GM12873 (cell line): ENCODE results near the gene GABBR1.

ENCODE experiments used
- CTCF ChIP-seq: IDR thresholded peaks from 2 replicates; pipeline ENCODE4 v1.5.1; 2012; ENCODE audit warnings: low read depth, mild to moderate bottlenecking, moderate library complexity, low read length, control low read depth; ENCODE audit not compliant: insufficient read depth; ENCODE audit errors: missing control alignments

Gene GABBR1

DNA sequence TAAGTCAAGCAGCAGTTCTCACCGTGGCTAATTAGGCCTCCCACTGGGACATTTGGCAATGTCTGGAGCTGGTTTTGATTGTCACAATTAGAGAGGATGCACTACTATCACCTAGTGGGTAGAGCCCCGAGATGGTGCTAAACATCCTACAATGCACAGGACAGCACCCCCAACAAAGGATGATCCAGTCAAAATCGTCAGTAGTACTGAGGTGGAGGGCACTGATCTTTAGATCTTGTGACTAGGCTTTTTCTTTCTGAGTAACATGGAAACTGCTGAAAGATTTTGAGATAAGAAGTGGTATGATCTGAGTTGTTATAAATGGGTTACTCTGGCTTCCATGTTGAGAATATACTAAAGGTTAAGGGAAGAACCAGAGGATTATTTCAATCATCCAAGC is 85.4 kb downstream of the GABBR1 start:
- TF ChIP-seq CTCF, result no peak

GRCh38 chr6:29537714-29538403 is 95.1 kb downstream of the GABBR1 start:
- no peak for TF ChIP-seq CTCF

GRCh38 chr6:29532320-29532951 is 100.5 kb downstream of the GABBR1 start:
- no peak for TF ChIP-seq CTCF

DNA sequence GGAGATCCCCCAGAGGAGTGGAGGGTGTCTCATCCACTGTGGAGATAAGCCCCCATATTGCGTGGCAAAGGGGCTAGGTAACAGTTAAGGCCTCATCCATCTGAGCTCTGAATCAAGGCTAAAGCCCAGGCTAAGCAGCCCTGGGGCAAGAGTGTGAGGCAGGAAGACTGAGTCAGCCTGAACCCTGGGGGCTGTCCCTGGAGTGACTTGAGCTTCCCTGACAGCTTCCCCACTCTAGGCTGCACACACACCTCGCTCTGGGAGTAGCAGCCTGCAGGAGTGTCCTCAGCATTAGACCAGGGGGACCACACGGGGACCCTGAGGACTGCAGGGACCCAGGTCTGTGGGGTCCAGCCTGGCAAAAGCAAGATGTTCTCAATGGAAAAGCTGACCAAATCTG is 101.3 kb downstream of the GABBR1 start:
- TF ChIP-seq CTCF, result no peak

GRCh38 chr6:29530671-29531310 is 102.2 kb downstream of the GABBR1 start:
- TF ChIP-seq CTCF, result no peak

- no peak for TF ChIP-seq CTCF
Measured at GRCh38 chr6:29529956-29530355, 103.0 kb downstream of the GABBR1 start.

DNA sequence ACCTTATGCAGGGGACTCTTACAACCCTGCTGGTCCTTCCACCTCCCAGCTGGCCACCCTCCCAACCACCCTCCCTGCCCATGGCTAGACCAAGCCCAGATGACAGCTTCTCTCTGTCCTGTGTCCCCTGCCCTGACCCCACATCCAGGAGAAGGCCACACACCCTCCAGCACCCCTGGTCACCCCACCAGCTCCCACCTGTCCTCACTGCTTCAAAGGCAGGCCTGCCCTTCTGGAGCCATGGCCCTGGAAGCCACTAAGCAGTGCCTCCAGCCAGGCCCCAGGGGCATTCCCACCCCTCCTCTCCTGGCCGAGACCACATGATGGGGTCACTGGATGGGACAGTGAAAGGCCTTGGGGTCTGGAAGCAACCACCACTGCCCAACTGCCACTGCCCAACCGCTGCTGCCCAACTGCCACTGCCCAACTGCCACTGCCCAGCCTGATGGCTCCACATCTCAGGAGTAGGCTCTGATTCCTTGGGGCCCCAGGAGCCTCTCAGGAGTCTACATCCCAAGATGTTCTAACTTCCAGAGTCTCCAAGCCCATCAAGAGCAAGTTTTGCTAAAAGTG is 103.9 kb downstream of the GABBR1 start:
- TF ChIP-seq CTCF, result no peak
